AG10803 (cell line): ENCODE results near the gene ALG14.
"Not testable (repeated sequence)": the region's sequence is repeated elsewhere in the genome, so short reads cannot be mapped to it uniquely, and the experiment has no call there.

ENCODE experiments used
- DNase-seq: peaks from one replicate; pipeline ENCODE4 v3.0.0; 2010; ENCODE audit warnings: low read depth
- H3K4me3 ChIP-seq: 2 replicates; pipeline ENCODE4 v1.5.1; 2011; ENCODE audit warnings: mild to moderate bottlenecking, low read length, control low read depth
- CTCF ChIP-seq: conservative IDR thresholded peaks from 2 replicates; pipeline ENCODE4 v1.5.1; 2011; ENCODE audit warnings: mild to moderate bottlenecking, low read length, control low read depth, inconsistent platforms

Gene ALG14

GRCh38 chr1:94947437-94947836 is 125.3 kb downstream of the ALG14 start:
- peak; percentile 97 for DNase-seq
- H3K4me3 ChIP-seq, result no peak overlapping the region
- no peak for TF ChIP-seq CTCF

GRCh38 chr1:94946886-94947285 is 125.9 kb downstream of the ALG14 start:
- TF ChIP-seq CTCF, result no peak
- no peak for DNase-seq
- H3K4me3 ChIP-seq, result no peak overlapping the region

- DNase-seq, result no peak
- TF ChIP-seq CTCF, result no peak
- H3K4me3 ChIP-seq, result no peak overlapping the region
These were observed 130.3 kb downstream of the ALG14 start for GRCh38 chr1:94942171-94943128.

- DNase-seq, H3K4me3 ChIP-seq: not testable (repeated sequence)
These were observed 131.3 kb downstream of the ALG14 start for GRCh38 chr1:94941480-94941879.

- no peak overlapping the region for H3K4me3 ChIP-seq
- DNase-seq, result no peak
- no peak for TF ChIP-seq CTCF
These were observed 132.0 kb downstream of the ALG14 start for GRCh38 chr1:94940738-94941137.

- H3K4me3 ChIP-seq, result no peak overlapping the region
- no peak for DNase-seq
- TF ChIP-seq CTCF, result no peak
These were observed 134.9 kb downstream of the ALG14 start for GRCh38 chr1:94937820-94938219.

GRCh38 chr1:94936861-94937620 is 135.7 kb downstream of the ALG14 start:
- H3K4me3 ChIP-seq, result no peak overlapping the region
- no peak for TF ChIP-seq CTCF
- DNase-seq, result peak; percentile 6
